H1 (cell line): ENCODE results near the gene MCF2L2. TPM values are rescaled to one million over a fixed set of nuclear protein-coding genes. Genes with fewer than 3 reads are reported as not detected.

Experiments used
- BCL11A ChIP-seq, 2 experiments: IDR thresholded peaks; one replicate each; pipeline ENCODE4 v1.6.1; 2011; ENCODE audit warnings: low read depth in 2 of 2, low read length in 2 of 2, mild to moderate bottlenecking in 2 of 2
- CEBPB ChIP-seq: IDR thresholded peaks from 2 replicates; pipeline ENCODE4 v1.6.1; 2012; ENCODE audit warnings: low read depth, low read length
- CTBP2 ChIP-seq: IDR thresholded peaks from 2 replicates; pipeline ENCODE4 v1.7.0; 2011; ENCODE audit warnings: borderline replicate concordance, mild to moderate bottlenecking, moderate library complexity, mixed read lengths, low read length; ENCODE audit not compliant: insufficient read depth, insufficient read length
- HDAC6 ChIP-seq: IDR thresholded peaks from one replicate; pipeline ENCODE4 v1.7.1; 2012; ENCODE audit warnings: low read depth, mild to moderate bottlenecking, inconsistent platforms, low read length, moderate library complexity
- SP1 ChIP-seq: IDR thresholded peaks from 2 replicates; pipeline ENCODE4 v1.6.1; 2011; ENCODE audit warnings: low read depth, low read length
- polyA plus RNA-seq, 7 experiments: library from polyadenylated mRNA; depleted of rRNA in 3 of 7; stranded (reverse) in 5 of 7; unstranded in 2 of 7; fragments of >200 nt in 5 of 7; fragments of 200-250 nt in 2 of 7; gene quantifications; 1 replicate in 5 of 7; 2 replicates in 1 of 7; 4 replicates in 1 of 7; pipeline versions ENCODE4 v1.2.1 to v1.2.3, GENCODE V29; 2011 to 2013; ENCODE audit warnings: missing spikeins in 2 of 7, mixed read lengths in 2 of 7
- total RNA-seq: library from RNA; stranded (reverse); fragmentation: NEBNext Ultra II Directional; extraction: Animal tissue kit (Norgen Biotek cat#: 25700); gene quantifications from 2 replicates; pipeline ENCODE4 v1.2.1, GENCODE V29; 2021

Gene MCF2L2
- total and polyA plus RNA-seq, 2 of the 8 experiments (the other 6 are each of a cell fraction or from before 2014, with no cell fraction given), result 4.1 to 13.7 TPM

- TF ChIP-seq CTBP2 (no peak), SP1 (no peak), HDAC6 (no peak), CEBPB (no peak), BCL11A (IDR thresholded peaks at IDR 0.05; ENCODE audit: low read depth in 2 of 2, low read length in 2 of 2) (no peak)
- TF ChIP-seq, all 59 proteins: peak for 0
These were observed 275.0 kb downstream of the MCF2L2 start (continued) for GRCh38 chr3:183153210-183153950.
